GM11168 (cell line): Measurements from ENCODE around the gene RBM18.

Experiments
- in situ Hi-C: fragments of 300-500 bp; cut with MboI; formaldehyde crosslinking; loops from one replicate; pipeline ENCODE4 v1.12.0; 2022; ENCODE audit warnings: low sequenced_read_pairs; ENCODE audit not compliant: unreplicated experiment

Gene RBM18

DNA sequence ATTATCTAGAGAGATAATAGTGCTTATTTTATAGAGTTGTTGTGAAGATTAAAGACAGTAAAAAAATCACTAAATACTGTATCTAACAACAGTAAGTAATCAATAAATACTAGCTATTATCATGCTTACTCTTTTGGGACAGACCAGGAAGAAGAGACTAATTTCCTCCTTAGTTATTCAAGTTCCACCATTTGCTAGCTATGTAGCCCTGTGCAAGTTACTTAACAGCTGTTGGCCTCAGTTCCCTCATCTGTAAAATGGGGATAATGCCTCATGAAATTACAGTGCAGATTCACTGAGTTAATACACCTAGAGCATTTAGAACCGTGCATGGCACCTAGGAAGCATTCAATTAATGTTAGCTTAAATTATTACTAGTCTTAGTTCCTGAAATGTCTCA is 2.6 kb downstream of the RBM18 start:
- in situ Hi-C loops, result no loop called here

DNA sequence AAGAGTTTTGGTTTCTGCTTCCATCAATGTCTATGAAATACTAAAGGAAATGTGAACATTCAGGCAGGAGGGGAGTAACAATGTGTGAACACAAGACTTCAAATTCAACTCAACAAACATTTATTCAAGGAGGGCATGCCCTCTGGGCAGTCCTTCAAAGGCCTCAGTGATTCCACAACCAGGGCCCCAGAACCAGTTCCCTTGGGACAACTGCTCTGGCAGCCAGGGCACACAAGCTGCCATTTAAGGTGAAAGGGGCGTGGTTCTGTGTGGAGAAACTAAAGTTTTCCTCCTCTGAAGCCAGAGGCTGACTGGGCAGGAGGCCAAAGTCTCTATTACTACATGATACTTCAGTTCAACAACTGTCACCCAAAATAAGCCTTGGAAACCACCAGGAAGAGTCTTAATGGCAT is 3.2 kb downstream of the RBM18 start:
- in situ Hi-C loops, result no loop called here

GRCh38 chr9:122258886-122259415 is 5.7 kb downstream of the RBM18 start:
- in situ Hi-C loops, result no loop called here

GRCh38 chr9:122256206-122256605 is 8.4 kb downstream of the RBM18 start:
- in situ Hi-C loops, result no loop called here

DNA sequence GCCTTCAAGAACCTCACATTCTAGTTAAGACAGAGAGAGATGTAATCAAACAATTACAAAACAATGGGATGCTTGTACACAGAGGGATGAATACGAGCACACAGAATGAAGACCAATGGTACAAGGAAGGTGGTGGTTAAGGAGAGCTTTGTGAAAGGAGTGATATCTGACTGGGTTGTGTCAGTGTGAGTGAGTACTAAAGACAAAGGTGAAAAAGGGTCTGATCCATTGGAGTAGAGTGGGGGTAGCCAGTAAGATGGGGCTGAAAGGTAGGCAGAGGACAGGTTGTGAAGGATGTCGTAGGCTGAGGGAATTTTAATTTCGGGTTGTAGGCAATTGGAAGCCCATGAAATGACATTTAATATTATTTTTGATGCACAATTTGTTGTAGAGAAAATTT is 9.9 kb downstream of the RBM18 start:
- in situ Hi-C loops, result no loop called here

- in situ Hi-C loops, result no loop called here
Observed at GRCh38 chr9:122252796-122253195, 11.8 kb downstream of the RBM18 start.

GRCh38 chr9:122251351-122251750 is 13.3 kb downstream of the RBM18 start:
- in situ Hi-C loops, result no loop called here

GRCh38 chr9:122248448-122248865 is 16.2 kb downstream of the RBM18 start:
- in situ Hi-C loops, result no loop called here

- in situ Hi-C loops, result no loop called here
Observed at GRCh38 chr9:122246666-122247065, 18.0 kb downstream of the RBM18 start.

DNA sequence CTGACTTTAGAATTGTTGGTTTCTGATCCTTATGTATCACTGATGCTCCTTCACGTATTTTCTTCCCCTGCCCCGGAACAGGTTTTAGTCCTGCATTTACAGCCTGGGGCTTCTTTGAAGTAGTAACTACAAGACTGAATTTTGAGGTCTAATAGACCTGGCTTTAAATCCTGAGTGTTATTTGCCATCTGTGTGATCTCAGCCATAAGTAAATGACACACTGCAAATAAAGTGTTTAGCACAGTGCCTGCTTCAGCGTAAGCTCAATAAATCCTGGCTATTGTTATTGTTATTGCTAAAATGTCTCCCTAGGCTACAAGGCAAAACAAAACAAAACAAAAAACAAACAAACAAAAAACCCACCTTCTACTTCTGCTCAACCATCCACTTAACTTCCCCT is 20.3 kb downstream of the RBM18 start:
- in situ Hi-C loops, result no loop called here

DNA sequence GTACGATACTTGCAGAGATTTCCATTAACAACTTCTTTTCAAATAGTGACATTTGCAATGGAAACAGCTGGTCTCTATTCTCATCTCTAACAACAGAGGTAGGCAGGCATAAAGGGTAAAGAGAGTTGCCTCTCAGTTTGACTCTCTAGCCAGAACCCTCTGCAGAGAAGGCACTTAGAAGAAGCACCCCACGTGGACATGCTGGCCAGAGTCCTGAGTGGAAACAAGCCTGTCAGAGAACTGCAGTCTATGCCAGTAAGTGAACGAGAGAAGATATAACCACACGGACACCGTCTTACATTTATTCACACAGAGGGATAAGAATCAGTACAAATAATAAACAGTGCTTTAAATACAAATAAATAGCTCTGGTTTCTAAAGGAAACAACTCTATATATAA is 24.9 kb downstream of the RBM18 start:
- in situ Hi-C loops, result no loop called here

GRCh38 chr9:122236681-122237080 is 28.0 kb downstream of the RBM18 start:
- in situ Hi-C loops, result no loop called here

DNA sequence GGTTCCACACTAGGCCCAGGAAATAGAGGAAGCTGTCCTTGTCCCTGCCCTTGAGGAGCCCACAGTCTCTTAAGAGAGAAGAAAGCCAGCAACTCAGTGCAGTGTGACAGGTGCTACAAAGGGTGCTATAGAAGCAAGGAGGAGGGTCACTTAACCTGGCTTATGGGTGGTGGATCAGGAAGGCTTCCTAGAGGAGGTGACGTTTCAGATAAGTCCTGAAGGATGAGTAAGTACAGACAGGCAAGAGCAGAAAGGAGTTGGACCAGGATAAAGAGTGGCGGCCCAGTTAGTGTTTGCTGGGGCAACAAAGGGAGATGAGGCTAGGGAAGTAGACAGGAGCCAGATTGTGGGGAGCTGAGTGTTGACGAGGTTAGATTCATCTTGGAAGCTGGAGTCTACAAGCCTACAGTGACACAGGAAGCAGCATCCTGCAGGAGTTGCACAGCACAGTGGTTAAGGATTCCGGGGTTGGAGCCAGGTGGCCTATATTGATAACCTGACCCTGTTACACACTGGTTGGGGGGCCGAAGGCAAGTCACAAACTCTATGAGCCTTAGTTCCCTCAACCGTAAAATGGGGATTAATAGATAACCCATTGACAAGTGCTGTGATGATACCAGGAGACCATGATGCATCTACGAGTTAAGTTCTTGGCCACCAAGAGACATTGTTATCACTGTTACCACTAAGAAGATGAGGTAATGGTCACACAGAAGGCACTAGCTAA is 30.5 kb downstream of the RBM18 start:
- in situ Hi-C loops, result no loop called here

DNA sequence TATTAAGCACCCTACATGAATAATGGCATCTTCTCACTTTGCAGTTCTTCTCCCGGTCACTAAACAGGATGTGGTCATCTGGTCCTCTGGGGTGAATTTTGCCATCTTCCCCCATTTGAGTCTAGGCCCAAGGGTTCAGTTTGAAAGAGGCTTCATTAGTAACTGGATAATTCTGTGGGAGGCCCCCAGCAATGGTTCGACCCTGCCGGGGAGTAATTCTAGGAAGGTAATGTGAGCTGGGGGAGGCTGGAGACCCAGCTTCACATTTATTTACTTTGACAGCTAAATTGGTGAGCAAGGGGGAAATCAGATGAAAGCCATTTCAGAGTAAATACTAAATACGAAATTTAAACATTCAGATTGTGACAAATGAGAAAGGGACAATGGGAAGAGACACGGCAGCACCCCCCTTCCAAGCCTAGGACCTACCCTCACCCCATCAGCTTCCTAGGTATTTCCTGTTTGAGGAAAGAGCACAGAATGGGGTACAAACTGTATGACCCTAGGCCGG is 31.8 kb downstream of the RBM18 start:
- in situ Hi-C loops, result no loop called here

DNA sequence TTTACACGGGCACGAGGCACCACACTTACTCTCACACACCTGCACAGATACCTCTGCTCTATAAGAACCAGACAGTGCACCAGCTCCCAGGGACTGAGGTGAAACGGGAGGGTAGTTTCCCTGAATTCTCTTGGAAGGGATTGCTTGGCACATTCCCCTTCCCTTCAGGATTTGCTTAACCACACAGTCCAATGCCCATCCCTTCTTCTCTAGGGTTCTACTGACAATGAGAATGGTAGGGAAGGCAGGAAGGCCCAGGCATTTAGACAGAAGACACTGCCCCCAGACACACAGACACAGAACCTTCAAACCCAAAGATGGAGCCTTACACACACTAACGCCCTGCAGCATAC is 35.2 kb downstream of the RBM18 start:
- in situ Hi-C loops, result no loop called here

- in situ Hi-C loops, result no loop called here
Observed at GRCh38 chr9:122228568-122229484, 35.8 kb downstream of the RBM18 start, which contains the start of gene LHX6. Gene LHX6 (minus strand): TSS chr9:122228957. CDS start chr9:122228740, 217 bp downstream.

- in situ Hi-C loops, result no loop called here
Observed at GRCh38 chr9:122228191-122228567, 36.5 kb downstream of the RBM18 start.

DNA sequence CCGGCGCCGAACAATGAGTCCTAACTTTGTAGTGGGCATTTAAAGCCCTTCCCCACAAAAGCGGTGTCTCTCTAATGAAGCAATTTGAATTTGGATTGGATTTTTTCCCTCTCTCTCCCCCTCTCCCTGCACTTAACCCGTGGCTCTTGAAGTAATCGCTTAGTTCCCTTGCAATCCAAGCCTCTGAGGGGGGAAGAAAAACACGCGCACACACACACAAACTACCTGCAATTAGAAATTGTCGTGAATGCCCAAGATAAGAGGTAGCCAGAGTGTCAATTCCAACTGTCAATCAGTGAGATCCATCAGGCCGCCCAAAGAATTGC is 37.1 kb downstream of the RBM18 start:
- in situ Hi-C loops, result no loop called here

DNA sequence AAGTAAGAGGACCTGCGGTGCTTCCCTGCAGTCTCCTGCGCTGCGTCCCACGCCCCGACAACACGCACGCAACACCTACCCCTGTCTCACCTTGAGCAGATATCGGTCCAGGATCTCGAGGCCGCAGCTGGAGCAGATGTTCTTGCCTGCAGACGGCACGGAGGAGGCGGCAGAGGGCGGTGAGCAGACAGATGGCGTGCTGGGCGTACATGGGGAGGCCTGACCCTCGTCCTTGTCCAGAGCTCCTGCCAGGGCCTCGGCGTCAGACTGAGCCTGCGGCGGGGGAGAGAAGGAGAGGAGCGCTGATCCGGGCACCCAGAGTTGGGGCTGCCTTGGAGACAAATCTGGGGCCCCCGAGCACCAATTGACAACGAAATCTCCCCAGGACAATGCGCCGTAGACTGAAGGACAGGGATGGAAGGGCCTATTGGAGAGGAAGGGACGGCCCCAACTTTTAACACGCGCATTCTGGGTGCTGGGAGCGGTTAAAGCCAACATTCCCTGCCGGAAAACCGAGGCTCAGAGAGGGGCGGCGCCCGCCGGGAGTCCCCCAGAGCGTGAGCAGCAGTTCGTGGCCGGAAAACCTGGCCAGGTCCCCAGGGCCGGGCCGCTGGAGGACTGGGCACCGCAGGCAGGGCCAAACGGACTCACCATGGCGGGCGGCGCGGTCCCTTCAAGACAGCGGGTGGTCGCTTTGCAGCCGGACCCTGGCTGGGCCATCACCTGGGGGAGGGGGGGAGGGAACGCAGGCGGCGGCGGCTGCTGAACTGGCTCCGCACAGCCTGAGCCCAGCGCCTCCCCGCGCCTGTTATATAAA is 37.7 kb downstream of the RBM18 start:
- in situ Hi-C loops, result no loop called here

GRCh38 chr9:122226142-122226757 is 38.4 kb downstream of the RBM18 start:
- in situ Hi-C loops, result no loop called here
